IMR-90 (cell line): ENCODE measurements around the gene ASIC2. TPM values are rescaled to one million over a fixed set of nuclear protein-coding genes. Genes with fewer than 3 reads are reported as not detected.

Experiments
- ATAC-seq: fragments of 200-7000 bp; cut with Tn5 transposase; 2 replicates; pipeline ENCODE4 v1.9.1; 2020; ENCODE audit warnings: low read depth, mild to moderate bottlenecking, moderate library complexity
- BruUV-seq: library from RNA; stranded (reverse); fragments of 400-500 nt; replicated peaks from 2 replicates; lab custom pipeline; 2021; lab: Mats Ljungman, UMichigan
- CTCF ChIA-PET: fragments of 300-600 bp; formaldehyde crosslinking; extraction: SDS; loops from one replicate; lab custom pipeline; 2021; ENCODE audit warnings: antibody characterized with exemption; lab: Yijun Ruan, JAX
- POLR2A ChIA-PET: fragments of 300-600 bp; sonication (Branson Sonifier 250); formaldehyde crosslinking; loops from one replicate; lab custom pipeline; 2022; ENCODE audit warnings: antibody characterized with exemption; ENCODE audit not compliant: unreplicated experiment; lab: Charles Lee
- DNase-seq: peaks from one replicate; pipeline ENCODE4 v3.0.0; 2013
- H2AFZ ChIP-seq: replicated peaks from 2 replicates; pipeline ENCODE3; 2013; ENCODE audit warnings: low read length, mild to moderate bottlenecking; ENCODE audit not compliant: poor library complexity
- H2AK5ac ChIP-seq: 2 replicates; pipeline ENCODE4 v1.6.1; 2013; ENCODE audit warnings: low read depth, low read length, inconsistent platforms
- H2AK9ac ChIP-seq: replicated peaks from 2 replicates; pipeline ENCODE3; 2013; ENCODE audit warnings: mild to moderate bottlenecking, low read depth, low read length, moderate library complexity; ENCODE audit not compliant: poor library complexity
- H2BK120ac ChIP-seq: 2 replicates; pipeline ENCODE4 v1.6.1; 2013; ENCODE audit warnings: low read depth, low read length, inconsistent platforms
- H2BK15ac ChIP-seq: 3 replicates; pipeline ENCODE4 v1.6.1; 2013; ENCODE audit warnings: low read depth, low read length, inconsistent platforms
- H2BK20ac ChIP-seq: 2 replicates; pipeline ENCODE4 v1.6.1; 2013; ENCODE audit warnings: low read depth, mild to moderate bottlenecking, inconsistent platforms, low read length, moderate library complexity
- H2BK5ac ChIP-seq: 2 replicates; pipeline ENCODE4 v1.6.1; 2013; ENCODE audit warnings: mild to moderate bottlenecking, low read depth, low read length, inconsistent platforms; ENCODE audit not compliant: poor library complexity, severe bottlenecking
- H3K14ac ChIP-seq: replicated peaks from 2 replicates; pipeline ENCODE4 v1.6.1; 2013; ENCODE audit warnings: low read depth, low read length, inconsistent platforms
- H3K18ac ChIP-seq: 2 replicates; pipeline ENCODE4 v1.6.1; 2013; ENCODE audit warnings: low read depth, low read length, control low read depth
- H3K23ac ChIP-seq: 2 replicates; pipeline ENCODE4 v1.6.1; 2013; ENCODE audit warnings: low read depth, low read length, inconsistent platforms
- H3K27ac ChIP-seq: 2 replicates; pipeline ENCODE4 v1.5.1; 2013; ENCODE audit warnings: mild to moderate bottlenecking, control low read depth, low read length; ENCODE audit not compliant: insufficient read depth
- H3K27me3 ChIP-seq: 2 replicates; pipeline ENCODE4 v1.6.1; 2013; ENCODE audit warnings: low read length; ENCODE audit not compliant: control insufficient read depth, insufficient read depth
- H3K36me3 ChIP-seq: 2 replicates; pipeline ENCODE4 v1.6.1; 2013; ENCODE audit warnings: low read length, mixed read lengths; ENCODE audit not compliant: control insufficient read depth, insufficient read depth
- H3K4ac ChIP-seq: 2 replicates; pipeline ENCODE4 v1.6.1; 2013; ENCODE audit warnings: low read depth, low read length, inconsistent platforms
- H3K4me1 ChIP-seq: 2 replicates; pipeline ENCODE4 v1.6.1; 2013; ENCODE audit warnings: low read length, mixed read lengths; ENCODE audit not compliant: control insufficient read depth, insufficient read depth
- H3K4me2 ChIP-seq: 2 replicates; pipeline ENCODE4 v1.6.1; 2013; ENCODE audit warnings: low read depth, mild to moderate bottlenecking, control low read depth, low read length, moderate library complexity
- H3K4me3 ChIP-seq: 2 replicates; pipeline ENCODE4 v1.5.1; 2013; ENCODE audit warnings: low read depth, mild to moderate bottlenecking, control low read depth, low read length, moderate library complexity; ENCODE audit not compliant: insufficient read depth
- H3K56ac ChIP-seq: 2 replicates; pipeline ENCODE4 v1.6.1; 2013; ENCODE audit warnings: low read length, inconsistent platforms; ENCODE audit not compliant: insufficient read depth; ENCODE audit errors: extremely low read depth
- H3K79me1 ChIP-seq, 2 experiments: 2 replicates each; pipeline ENCODE4 v1.6.1; 2013; ENCODE audit warnings: low read length in 2 of 2, inconsistent platforms in 1 of 2, low read depth in 1 of 2
- H3K9ac ChIP-seq: 2 replicates; pipeline ENCODE4 v1.6.1; 2013; ENCODE audit warnings: low read depth, low read length, control low read depth
- H3K9me1 ChIP-seq: 2 replicates; pipeline ENCODE4 v1.6.1; 2013; ENCODE audit warnings: low read length, inconsistent platforms; ENCODE audit not compliant: insufficient read depth
- H3K9me3 ChIP-seq: 2 replicates; pipeline ENCODE4 v1.6.1; 2013; ENCODE audit warnings: low read length; ENCODE audit not compliant: control insufficient read depth, insufficient read depth
- H4K20me1 ChIP-seq: 2 replicates; pipeline ENCODE4 v1.6.1; 2013; ENCODE audit warnings: low read length, inconsistent platforms; ENCODE audit not compliant: insufficient read depth
- H4K5ac ChIP-seq: 2 replicates; pipeline ENCODE4 v1.6.1; 2013; ENCODE audit warnings: mild to moderate bottlenecking, low read depth, low read length, control low read depth
- H4K8ac ChIP-seq, 2 experiments: 2 replicates each; pipeline ENCODE4 v1.6.1; 2013; ENCODE audit warnings: low read depth in 2 of 2, low read length in 2 of 2, control low read depth in 1 of 2, inconsistent platforms in 1 of 2
- H4K91ac ChIP-seq: 2 replicates; pipeline ENCODE4 v1.6.1; 2013; ENCODE audit warnings: low read depth, low read length, inconsistent platforms; ENCODE audit not compliant: insufficient read depth
- BHLHE40 ChIP-seq: fragments of 150-350 bp; IDR thresholded peaks from 2 replicates; pipeline ENCODE4 v1.6.1; 2016; ENCODE audit warnings: mild to moderate bottlenecking, low read depth, low read length
- CEBPB ChIP-seq: IDR thresholded peaks from 2 replicates; pipeline ENCODE4 v1.6.1; 2012; ENCODE audit warnings: low read depth, low read length, improper control_type of control experiment
- CHD1 ChIP-seq: IDR thresholded peaks from 2 replicates; pipeline ENCODE4 v1.6.1; 2012; ENCODE audit warnings: low read depth, low read length, improper control_type of control experiment
- CTCF ChIP-seq: conservative IDR thresholded peaks from 2 replicates; pipeline ENCODE4 v1.5.1; 2012; ENCODE audit warnings: mild to moderate bottlenecking, low read depth, low read length, improper control_type of control experiment
- FOS ChIP-seq: fragments of 150-350 bp; IDR thresholded peaks from 2 replicates; pipeline ENCODE4 v1.6.1; 2016; ENCODE audit warnings: low read depth, low read length
- MAFK ChIP-seq: IDR thresholded peaks from 2 replicates; pipeline ENCODE4 v1.6.1; 2012; ENCODE audit warnings: low read depth, low read length, improper control_type of control experiment
- MAZ ChIP-seq: IDR thresholded peaks from 2 replicates; pipeline ENCODE4 v1.6.1; 2012; ENCODE audit warnings: low read depth, mild to moderate bottlenecking, low read length, improper control_type of control experiment, moderate library complexity, borderline replicate concordance
- MXI1 ChIP-seq: IDR thresholded peaks from 2 replicates; pipeline ENCODE4 v1.6.1; 2012; ENCODE audit warnings: low read depth, mild to moderate bottlenecking, low read length, moderate library complexity, borderline replicate concordance
- NFE2L2 ChIP-seq: fragments of 150-350 bp; IDR thresholded peaks from 2 replicates; pipeline ENCODE4 v1.6.1; 2016; ENCODE audit warnings: low read depth, mild to moderate bottlenecking, low read length
- POLR2A ChIP-seq: IDR thresholded peaks from 2 replicates; pipeline ENCODE4 v1.6.1; 2012; ENCODE audit warnings: mild to moderate bottlenecking, low read depth, low read length
- RAD21 ChIP-seq: IDR thresholded peaks from 2 replicates; pipeline ENCODE4 v1.6.1; 2012; ENCODE audit warnings: low read length, improper control_type of control experiment
- RCOR1 ChIP-seq: IDR thresholded peaks from 2 replicates; pipeline ENCODE4 v1.6.1; 2012; ENCODE audit warnings: mild to moderate bottlenecking, low read length, improper control_type of control experiment; ENCODE audit not compliant: insufficient replicate concordance
- RFX5 ChIP-seq: IDR thresholded peaks from 2 replicates; pipeline ENCODE4 v1.8.0; 2012; ENCODE audit warnings: low read depth, mild to moderate bottlenecking, low read length, moderate library complexity
- SMC3 ChIP-seq: fragments of 150-350 bp; IDR thresholded peaks from 2 replicates; pipeline ENCODE4 v1.6.1; 2016; ENCODE audit warnings: low read depth, mild to moderate bottlenecking, antibody characterized with exemption, low read length, moderate library complexity
- USF2 ChIP-seq: fragments of 150-350 bp; IDR thresholded peaks from 2 replicates; pipeline ENCODE4 v1.6.1; 2017; ENCODE audit warnings: mild to moderate bottlenecking, antibody characterized with exemption, low read length, low read depth
- WGBS, 2 experiments: methylation state at CpG; one replicate each; pipeline versions ENCODE4 v1.1.5 to v1.1.7; 2013; ENCODE audit warnings: missing lambda C conversion rate in 2 of 2; ENCODE audit not compliant: insufficient read length in 1 of 2; ENCODE audit errors: extremely low coverage in 2 of 2; 5-methylcytosine and 5-hydroxymethylcytosine counted together
- dilution Hi-C: fragments of 300-500 bp; cut with HindIII; formaldehyde crosslinking; loops from one replicate; pipeline ENCODE4 v1.14.3; 2018; ENCODE audit warnings: low sequenced_read_pairs; ENCODE audit not compliant: unreplicated experiment
- in situ Hi-C: fragments of 300-500 bp; cut with MboI; formaldehyde crosslinking; loops from 3 replicates; pipeline ENCODE4 v1.14.3; 2019; ENCODE audit warnings: low sequenced_read_pairs, inconsistent platforms, mixed read lengths
- intact Hi-C: fragments of 100-400 bp; cut with micrococcal nuclease; formaldehyde crosslinking; loops from 2 replicates; pipeline ENCODE4 v1.10.0; 2022
- polyA plus RNA-seq, 3 experiments: library from polyadenylated mRNA; depleted of rRNA; stranded (reverse); fragments of >200 nt; gene quantifications; 2 replicates each; pipeline ENCODE4 v1.2.3, GENCODE V29; 2012; ENCODE audit warnings: low replicate concordance in 1 of 3
- total RNA-seq: library from RNA; depleted of rRNA; stranded (reverse); fragments of >200 nt; gene quantifications from 2 replicates; pipeline ENCODE4 v1.2.3, GENCODE V29; 2012
- TF ChIP-seq, protein P1 (sequence below): fragments of 150-350 bp; IDR thresholded peaks from 2 replicates; pipeline ENCODE4 v1.6.1; 2016; ENCODE audit warnings: low read depth, mild to moderate bottlenecking, low read length, moderate library complexity, borderline replicate concordance

ASIC2 gene
- total and polyA plus RNA-seq, 2 of the 4 experiments (the other 2 are of a cell fraction): under 0.01 to 0.15 TPM

GRCh38 chr17:33205552-33205951, 87.5 kb downstream of the ASIC2 start:
- Histone ChIP-seq H3K79me1 (no peaks in the 10 kb centered on the region), H3K9me1 (no peaks in the 10 kb centered on the region; the same call in 1 of the 2 replicates), H4K8ac (no peak overlapping the region), H3K36me3 (no peaks in the 10 kb centered on the region), H2BK20ac (no peak overlapping the region), H3K27ac (no peak overlapping the region), H3K27me3 (peaks cover 2% of the 10 kb centered on the region), H2BK120ac (no peak overlapping the region), H3K4me2 (no peak overlapping the region), H2AFZ (no peak overlapping the region), H2AK5ac (no peak overlapping the region), H3K14ac (no peak overlapping the region), H3K18ac (no peak overlapping the region), H2AK9ac (no peak overlapping the region), H4K91ac (no peak overlapping the region), H3K4ac (no peak overlapping the region), H2BK5ac (no peak overlapping the region), H3K4me1 (no peaks in the 10 kb centered on the region; the same call in 1 of the 2 replicates), H3K23ac (no peak overlapping the region), H3K4me3 (no peak overlapping the region), H3K9me3 (no peaks in the 10 kb centered on the region), H2BK15ac (no peak overlapping the region), H4K5ac (no peak overlapping the region), H3K56ac (no peak overlapping the region), H4K20me1 (no peaks in the 10 kb centered on the region; the same call in 1 of the 2 replicates), H3K9ac (no peak overlapping the region)
- TF ChIP-seq USF2 (no peak), FOS (no peak), RAD21 (no peak), RFX5 (no peak), MXI1 (no peak), CEBPB (no peak), NFE2L2 (no peak), POLR2A (no peak), MAFK (no peak), CHD1 (no peak), BHLHE40 (no peak), MAZ (no peak), RCOR1 (no peak), CTCF (no peak), SMC3 (no peak)
- TF ChIP-seq, protein P1, sequence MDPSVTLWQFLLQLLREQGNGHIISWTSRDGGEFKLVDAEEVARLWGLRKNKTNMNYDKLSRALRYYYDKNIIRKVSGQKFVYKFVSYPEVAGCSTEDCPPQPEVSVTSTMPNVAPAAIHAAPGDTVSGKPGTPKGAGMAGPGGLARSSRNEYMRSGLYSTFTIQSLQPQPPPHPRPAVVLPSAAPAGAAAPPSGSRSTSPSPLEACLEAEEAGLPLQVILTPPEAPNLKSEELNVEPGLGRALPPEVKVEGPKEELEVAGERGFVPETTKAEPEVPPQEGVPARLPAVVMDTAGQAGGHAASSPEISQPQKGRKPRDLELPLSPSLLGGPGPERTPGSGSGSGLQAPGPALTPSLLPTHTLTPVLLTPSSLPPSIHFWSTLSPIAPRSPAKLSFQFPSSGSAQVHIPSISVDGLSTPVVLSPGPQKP: no peak
- ChIA-PET CTCF (no interaction called here), POLR2A (no interaction called here)
- WGBS, 2 experiments: no CpG with 5 or more reads among the region's 8 CpGs
- intact Hi-C loops: no loop called here
- ATAC-seq (no peak), DNase-seq (no peak)
- no TSS peak for BruUV-seq
- dilution Hi-C loops: no loop called here
- in situ Hi-C loops: no loop called here
